Hematopoietic multipotent progenitor cell (in vitro differentiated cells): ENCODE measurements around the gene MYO1D. TPM values are rescaled to one million over a fixed set of nuclear protein-coding genes. Genes with fewer than 3 reads are reported as not detected.

Experiments
- DNase-seq, 3 donors: peaks; one replicate each; pipeline ENCODE4 v3.0.0-alpha.2; 2011 to 2015; ENCODE audit warnings: low read depth in 2 of 3, low spot score in 2 of 3
- total RNA-seq: library from RNA; depleted of rRNA; stranded (reverse); fragments of >200 nt; gene quantifications from one replicate; pipeline ENCODE4 v1.2.3, GENCODE V29; 2012

Gene MYO1D
- total RNA-seq, 1 donor, result 8.1 TPM

DNA sequence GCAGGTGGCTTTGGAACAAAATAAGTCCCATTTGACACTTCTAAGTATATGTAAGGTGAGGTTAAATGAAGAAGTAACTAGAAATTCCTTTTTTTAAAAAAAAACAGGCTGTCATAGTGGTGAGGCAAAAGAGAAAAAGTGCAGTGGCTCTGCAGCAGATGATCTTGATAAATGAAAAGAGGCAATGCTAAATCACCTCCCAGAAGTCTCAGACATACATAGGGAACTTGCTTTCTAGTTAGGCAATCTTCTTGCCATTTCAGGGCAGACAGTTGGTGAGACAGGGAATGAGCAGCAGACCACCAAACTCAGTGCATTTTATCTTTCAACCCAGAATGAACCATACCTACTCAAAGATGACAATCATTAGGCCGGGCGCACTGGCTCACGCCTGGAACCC lies 90.8 kb downstream of the MYO1D start:
- DNase-seq, result no peak

DNA sequence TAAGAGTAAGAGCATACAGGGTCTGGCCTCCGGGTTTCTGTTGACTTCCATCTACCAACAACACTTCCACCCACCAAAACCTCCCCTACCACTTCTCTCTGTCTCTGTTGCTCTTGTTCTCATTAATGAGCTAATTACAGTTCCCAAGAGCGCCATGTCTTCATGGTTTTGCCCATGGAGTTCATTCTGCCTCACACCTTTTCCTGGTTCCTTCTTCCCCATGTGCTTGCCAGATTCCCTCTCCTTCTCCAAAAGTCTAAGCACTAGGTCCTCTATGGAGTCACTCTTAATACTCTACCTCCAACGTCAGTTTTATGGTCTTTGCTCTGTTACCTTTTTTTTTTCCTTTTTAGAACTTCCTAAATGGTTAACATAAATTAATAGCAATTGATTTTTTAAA lies 92.8 kb downstream of the MYO1D start:
- no peak for DNase-seq

GRCh38 chr17:32783602-32784001 lies 93.3 kb downstream of the MYO1D start:
- DNase-seq, result peak; percentile 9 to 78 (median 43)

DNA sequence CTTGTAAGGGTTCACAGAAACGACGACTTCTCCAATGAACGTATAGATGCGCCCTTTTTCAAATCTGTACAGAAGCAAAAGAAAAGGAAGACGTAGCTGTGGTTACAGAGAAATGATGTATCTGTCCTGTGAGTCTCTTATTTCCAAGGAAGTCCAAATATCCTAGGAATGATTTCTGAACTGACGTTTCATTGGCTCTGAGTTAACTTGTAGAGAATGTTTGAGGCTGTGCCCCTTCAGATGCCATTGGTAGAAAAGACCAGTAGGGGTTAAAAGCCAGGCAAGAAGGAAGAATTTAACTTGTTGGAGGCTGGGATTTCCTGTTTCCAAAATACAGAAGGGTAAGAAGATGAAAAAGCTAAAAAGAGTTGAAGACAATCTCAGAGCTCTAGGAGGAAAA lies 96.2 kb downstream of the MYO1D start:
- DNase-seq, result no peak

DNA sequence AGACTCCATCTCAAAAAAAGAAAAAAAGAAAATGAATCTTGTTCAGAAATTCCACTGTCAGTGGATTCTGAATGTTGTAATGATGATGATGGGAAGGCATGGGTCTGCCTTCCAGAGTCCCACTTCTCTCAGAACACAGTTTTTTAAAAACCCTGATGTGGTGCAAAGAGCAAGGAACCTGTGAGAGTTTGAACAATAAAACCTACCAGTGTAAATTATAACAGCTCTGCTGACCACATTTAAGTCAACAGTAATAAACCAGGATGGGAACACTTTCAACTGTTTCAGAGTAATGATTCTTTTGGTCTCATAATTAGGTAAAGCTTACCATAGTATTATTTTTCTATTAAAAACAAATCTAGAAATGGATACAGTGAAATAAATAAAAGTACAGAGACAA lies 99.0 kb downstream of the MYO1D start:
- DNase-seq, result no peak

DNA sequence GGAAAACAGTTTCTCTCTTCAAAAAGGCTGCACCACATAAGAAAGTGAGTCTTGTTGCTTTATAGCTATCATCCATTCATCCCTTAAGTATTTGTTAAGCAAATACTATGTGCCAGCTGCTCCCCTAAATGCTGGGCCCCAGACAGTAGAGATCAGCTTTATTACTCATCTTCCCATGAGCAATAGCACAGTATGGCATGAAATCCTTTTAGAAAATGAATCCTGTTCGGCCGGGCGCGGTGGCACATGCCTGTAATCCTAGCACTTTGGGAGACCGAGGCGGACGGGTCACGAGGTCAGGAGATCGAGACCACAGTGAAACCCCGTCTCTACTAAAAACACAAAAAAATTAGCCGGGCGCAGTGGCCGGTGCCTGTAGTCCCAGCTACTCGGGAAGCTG lies 99.5 kb downstream of the MYO1D start:
- no peak for DNase-seq

DNA sequence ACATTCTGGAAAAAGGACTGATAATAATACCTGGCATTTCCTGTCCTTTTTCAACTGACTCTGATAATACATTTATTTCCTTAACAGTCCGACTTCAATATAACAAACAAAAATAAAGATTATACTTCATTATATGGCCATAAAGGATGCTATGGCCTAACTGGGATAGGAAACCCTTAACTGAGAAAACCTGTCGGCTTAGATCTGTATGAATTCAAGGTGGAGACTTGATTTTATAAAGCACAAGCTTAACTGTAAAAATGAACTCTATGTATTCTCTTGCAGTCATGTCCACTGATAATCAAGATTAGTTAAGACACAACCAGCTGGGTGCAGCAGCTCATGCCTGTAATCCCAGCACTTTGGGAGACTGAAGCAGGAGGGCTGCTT lies 102.2 kb downstream of the MYO1D start:
- DNase-seq, result no peak

DNA sequence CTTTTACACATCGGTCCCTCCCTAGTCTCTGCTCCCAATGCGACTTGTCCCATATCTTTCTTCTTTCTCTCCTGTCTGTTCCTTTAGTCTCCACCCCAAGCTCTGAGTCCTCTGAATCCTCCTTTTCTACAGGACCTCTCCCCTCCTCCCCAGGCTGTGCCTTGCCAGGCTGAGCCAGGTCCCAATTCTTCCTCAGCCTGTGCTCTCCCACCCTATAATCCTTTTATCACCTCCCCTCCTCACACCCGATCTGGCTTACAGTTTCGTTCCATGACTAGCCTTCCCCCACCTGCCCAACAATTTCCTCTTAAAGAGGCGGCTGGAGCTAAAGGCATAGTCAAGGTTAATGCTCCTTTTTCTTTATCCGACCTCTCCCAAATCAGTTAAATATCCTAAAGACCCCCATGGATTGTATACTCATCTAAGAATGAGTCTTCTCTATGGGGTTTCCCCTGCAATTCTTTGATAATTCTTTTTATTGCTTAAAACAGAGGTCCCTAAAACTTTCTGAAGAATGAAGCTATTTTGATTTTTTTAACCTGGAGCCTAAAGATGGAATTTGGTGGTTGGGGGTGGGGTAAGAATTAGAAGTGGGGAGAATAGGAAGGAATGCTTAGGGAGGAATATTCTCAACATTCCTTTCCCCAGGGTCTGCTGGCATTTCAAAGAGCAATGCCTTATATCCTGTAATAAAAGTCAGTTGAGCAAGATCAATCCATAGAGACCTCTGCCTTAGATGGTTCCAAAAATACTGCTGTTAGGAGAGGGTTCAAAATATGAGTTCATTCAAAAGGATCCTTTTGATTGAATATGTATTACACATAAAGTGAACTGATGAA lies 102.8 kb downstream of the MYO1D start:
- DNase-seq, result no peak

DNA sequence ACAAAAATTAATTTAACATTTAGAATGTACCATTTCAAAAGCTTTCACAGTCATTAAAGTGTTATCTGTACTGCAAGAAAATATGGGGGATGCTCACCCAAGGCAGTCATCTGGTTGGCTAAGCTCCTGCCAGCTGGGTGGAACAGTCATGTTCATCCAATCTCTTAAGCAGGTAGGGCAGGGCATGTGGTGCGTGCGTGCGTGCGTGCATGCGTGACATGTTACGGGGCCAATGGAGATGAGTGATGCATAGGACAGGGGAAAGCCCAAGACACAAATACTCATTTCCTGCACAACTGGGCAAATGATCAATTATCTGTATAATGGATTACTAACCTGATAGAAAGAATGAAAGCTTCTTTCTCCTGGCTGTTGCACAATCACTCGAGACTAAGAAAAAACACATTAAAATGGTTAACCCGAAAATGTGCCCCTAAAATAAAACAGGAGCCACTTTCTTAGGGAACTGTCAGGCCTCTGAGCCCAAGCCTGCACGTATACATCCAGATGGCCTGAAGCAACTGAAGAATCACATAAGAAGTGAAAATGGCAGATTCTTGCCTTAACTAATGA lies 104.4 kb downstream of the MYO1D start:
- DNase-seq, result no peak

- DNase-seq, result no peak
These were observed 105.5 kb downstream of the MYO1D start for GRCh38 chr17:32771396-32771795.

DNA sequence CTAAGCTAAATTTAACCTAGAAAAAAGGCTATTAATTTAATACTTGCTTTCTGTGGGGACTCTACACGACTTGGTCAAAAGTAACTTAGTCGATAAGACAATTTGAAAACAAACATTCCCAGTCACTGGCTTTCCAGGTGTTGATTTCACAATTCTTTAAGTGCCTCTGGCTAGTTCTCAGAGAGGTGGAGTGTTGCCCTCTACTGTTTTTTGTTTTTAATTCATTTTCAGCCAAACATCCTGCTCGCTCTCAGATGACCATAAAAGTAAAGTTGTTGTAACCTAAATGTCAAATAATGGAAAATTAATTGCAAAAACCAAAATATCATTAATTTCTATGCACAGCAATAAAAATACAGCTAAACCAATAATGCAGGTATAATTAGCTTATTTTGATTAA lies 107.1 kb downstream of the MYO1D start:
- DNase-seq, result no peak

- DNase-seq, result peak in 1 of 3 donors; percentile 43
These were observed 113.0 kb downstream of the MYO1D start for GRCh38 chr17:32763855-32764439.

DNA sequence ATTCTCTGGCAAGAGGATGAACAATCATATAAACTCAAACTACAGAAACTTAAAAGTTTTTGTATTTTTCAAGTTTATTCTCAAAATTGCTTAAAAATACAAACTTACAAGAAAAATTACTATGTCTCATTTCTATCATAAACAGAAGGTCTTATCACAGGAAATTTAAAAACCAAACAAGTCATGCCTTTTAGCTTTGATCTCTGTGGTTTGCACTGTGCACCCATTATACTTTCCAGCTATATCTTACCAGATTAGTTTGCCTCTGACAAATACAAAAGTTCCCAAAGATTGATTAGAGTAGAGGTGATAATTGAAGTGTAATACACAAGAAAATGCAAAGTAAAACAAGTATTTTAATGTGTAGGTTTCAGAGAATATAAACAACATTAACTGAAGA lies 117.4 kb downstream of the MYO1D start:
- DNase-seq, result no peak

DNA sequence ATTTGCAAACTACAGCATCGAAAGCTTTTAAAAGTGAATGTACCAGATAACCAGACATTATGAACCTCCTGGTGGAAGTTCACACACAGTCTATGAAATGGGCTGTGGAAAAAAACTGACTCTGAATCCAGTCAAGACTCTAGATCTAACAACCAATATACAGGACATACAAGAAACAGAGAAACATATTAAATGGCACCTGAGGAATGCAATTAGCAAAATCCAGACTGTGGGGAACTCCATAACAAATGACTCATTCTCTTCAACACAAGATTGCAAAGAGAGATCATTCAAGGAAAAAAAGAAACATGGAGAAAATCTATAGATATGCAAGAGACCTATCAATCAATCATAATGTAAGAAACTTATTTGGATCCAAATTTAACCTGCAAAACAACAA lies 119.0 kb downstream of the MYO1D start:
- DNase-seq, result no peak

- no peak for DNase-seq
These were observed 120.2 kb downstream of the MYO1D start for GRCh38 chr17:32756696-32757095.

DNA sequence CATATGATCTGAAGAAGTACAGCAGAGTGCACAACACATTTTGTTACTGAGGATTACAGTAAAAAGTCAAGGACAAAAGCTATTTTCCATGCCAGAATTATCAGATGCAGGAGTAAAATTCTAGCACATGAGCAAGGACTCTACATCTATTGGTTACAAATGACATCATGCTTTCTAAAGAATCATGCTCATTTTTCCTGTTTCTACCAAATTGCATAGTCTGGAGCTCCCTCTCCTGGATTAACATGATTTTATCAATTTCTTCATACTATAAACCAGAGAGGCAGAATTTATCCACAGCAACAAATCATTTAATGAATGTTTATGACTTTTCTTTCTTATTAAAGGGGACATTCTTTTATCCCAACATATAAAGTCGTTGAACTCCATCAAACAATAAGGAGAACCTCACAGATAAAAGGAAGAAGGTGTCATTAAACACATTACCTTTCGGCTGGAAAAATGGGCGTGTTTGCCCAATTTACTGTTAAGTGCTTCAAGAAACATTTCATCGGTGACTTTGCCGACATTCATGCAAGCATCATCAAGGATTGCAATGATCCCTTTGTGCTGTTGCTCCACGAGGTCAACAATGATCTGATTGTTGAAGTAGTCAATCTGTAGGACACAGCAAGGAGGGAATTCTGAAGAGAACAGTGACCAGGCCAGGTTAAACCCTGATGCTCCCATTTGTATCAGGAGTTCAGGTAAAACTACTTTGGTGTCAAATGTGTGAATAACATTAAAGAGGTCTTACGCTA lies 121.7 kb downstream of the MYO1D start:
- peak; percentile 5 to 84 (median 52) for DNase-seq

- DNase-seq, result no peak
These were observed 124.0 kb downstream of the MYO1D start for GRCh38 chr17:32752934-32753333.

- no peak for DNase-seq
These were observed 129.1 kb downstream of the MYO1D start for GRCh38 chr17:32747856-32748255.

- DNase-seq, result no peak
These were observed 130.2 kb downstream of the MYO1D start for GRCh38 chr17:32746698-32747097.

DNA sequence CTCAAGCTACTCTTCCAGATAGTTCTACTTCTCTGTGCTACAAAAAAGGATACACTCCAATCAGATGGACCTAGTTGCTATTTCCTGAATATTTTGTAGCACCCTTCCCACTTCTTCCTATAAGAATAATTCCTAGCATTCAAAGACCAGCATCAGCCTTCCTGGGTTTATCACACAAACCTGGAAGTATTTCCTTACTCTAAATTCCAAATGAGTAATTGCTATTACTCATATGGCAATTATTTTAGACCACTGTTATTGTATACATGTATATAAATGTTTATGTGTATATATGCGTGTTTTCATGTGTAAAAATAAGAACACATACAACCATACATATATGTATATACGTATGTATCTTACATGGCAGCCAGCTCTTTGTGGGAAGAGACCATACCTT lies 130.6 kb downstream of the MYO1D start:
- no peak for DNase-seq
